Neural progenitor cell (in vitro differentiated cells): ENCODE data around the gene USP9X. TPM values are rescaled to one million over a fixed set of nuclear protein-coding genes. Genes with fewer than 3 reads are reported as not detected.

ENCODE experiments used
- DNase-seq: peaks from one replicate; pipeline ENCODE4 v3.0.0-alpha.2; 2016; ENCODE audit warnings: low spot score
- H2AFZ ChIP-seq: fragments of 200-600 bp; sonication (generic); replicated peaks from 2 replicates; pipeline ENCODE4 v1.6.1; 2016; ENCODE audit warnings: antibody characterized with exemption
- H3F3A ChIP-seq: fragments of 200-600 bp; sonication (generic); 2 replicates; pipeline ENCODE4 v1.6.1; 2016; ENCODE audit warnings: antibody characterized with exemption, low read depth
- H3K27ac ChIP-seq: fragments of 200-600 bp; sonication (generic); 2 replicates; pipeline ENCODE4 v1.5.1; 2016; ENCODE audit warnings: mild to moderate bottlenecking
- H3K27me3 ChIP-seq: fragments of 200-600 bp; sonication (generic); 2 replicates; pipeline ENCODE4 v1.6.1; 2016; ENCODE audit warnings: mild to moderate bottlenecking, moderate library complexity
- H3K36me3 ChIP-seq: fragments of 200-600 bp; sonication (generic); 2 replicates; pipeline ENCODE4 v1.5.1; 2016
- H3K4me1 ChIP-seq: fragments of 200-600 bp; sonication (generic); 2 replicates; pipeline ENCODE4 v1.6.1; 2016; ENCODE audit warnings: mixed run types
- H3K4me2 ChIP-seq: fragments of 200-600 bp; sonication (generic); 2 replicates; pipeline ENCODE4 v1.6.1; 2016
- H3K4me3 ChIP-seq: fragments of 200-600 bp; sonication (generic); 2 replicates; pipeline ENCODE4 v1.5.1; 2016
- H3K79me2 ChIP-seq: fragments of 200-600 bp; sonication (generic); 2 replicates; pipeline ENCODE4 v1.6.1; 2016; ENCODE audit warnings: low read depth
- H3K9ac ChIP-seq: fragments of 200-600 bp; sonication (generic); 2 replicates; pipeline ENCODE4 v1.6.1; 2016
- H3K9me3 ChIP-seq: fragments of 200-600 bp; sonication (generic); 2 replicates; pipeline ENCODE4 v1.5.1; 2016; ENCODE audit warnings: low read depth
- H4K20me1 ChIP-seq: fragments of 200-600 bp; sonication (generic); 2 replicates; pipeline ENCODE4 v1.6.1; 2016; ENCODE audit warnings: low read depth
- H3K27ac Mint-ChIP-seq: 3 replicates; pipeline ENCODE4 v1.8.0; 2021; ENCODE audit warnings: mixed read lengths
- H3K27me3 Mint-ChIP-seq: 2 replicates; pipeline ENCODE4 v1.8.0; 2022; ENCODE audit warnings: low read depth, mild to moderate bottlenecking, inconsistent platforms, moderate library complexity, mixed read lengths; ENCODE audit not compliant: insufficient read depth
- H3K36me3 Mint-ChIP-seq: 3 replicates; pipeline ENCODE4 v1.8.0; 2021; ENCODE audit warnings: mixed read lengths
- H3K4me1 Mint-ChIP-seq: 3 replicates; pipeline ENCODE4 v1.8.0; 2021; ENCODE audit warnings: mixed read lengths
- H3K4me3 Mint-ChIP-seq: 3 replicates; pipeline ENCODE4 v1.8.0; 2021; ENCODE audit warnings: mild to moderate bottlenecking, moderate library complexity, mixed read lengths
- H3K9me3 Mint-ChIP-seq: 3 replicates; pipeline ENCODE4 v1.8.0; 2020; ENCODE audit warnings: mixed read lengths
- EZH2 ChIP-seq: fragments of 200-600 bp; sonication (generic); IDR thresholded peaks from 2 replicates; pipeline ENCODE4 v1.6.1; 2017; ENCODE audit warnings: antibody characterized with exemption, mild to moderate bottlenecking, moderate library complexity
- EZH2phosphoT487 ChIP-seq: fragments of 200-600 bp; sonication (generic); IDR thresholded peaks from 2 replicates; pipeline ENCODE4 v1.6.1; 2017; ENCODE audit warnings: antibody characterized with exemption
- total RNA-seq: library from RNA; depleted of rRNA; stranded (reverse); fragments of >200 nt; gene quantifications from 2 replicates; pipeline ENCODE4 v1.2.3, GENCODE V29; 2015; ENCODE audit warnings: low replicate concordance
- TF ChIP-seq, protein P1 (sequence below): fragments of 200-600 bp; sonication (generic); IDR thresholded peaks from 2 replicates; pipeline ENCODE4 v1.5.1; 2017; ENCODE audit warnings: antibody characterized with exemption, mild to moderate bottlenecking

USP9X gene
- total RNA-seq, 1 donor from 2014 or later: 115 TPM

DNA sequence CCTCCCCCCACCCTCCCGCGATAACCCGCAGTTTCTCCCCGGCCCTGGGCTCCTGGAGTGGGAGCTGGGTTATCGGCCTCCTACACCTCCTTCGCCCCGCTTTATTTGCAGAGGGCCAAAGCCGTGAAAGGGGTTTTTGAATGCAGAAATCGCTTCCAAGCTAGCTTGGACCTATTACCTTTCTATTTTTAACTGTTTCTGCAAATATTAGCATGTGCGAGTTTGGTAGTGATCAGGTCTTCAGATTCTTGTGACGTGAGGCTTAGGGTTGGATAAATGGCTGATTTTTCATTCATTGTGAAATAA is 1.3 kb downstream of the USP9X start:
- H3K4me2 ChIP-seq: peak overlapping the region; percentile 80
- H3K27ac ChIP-seq: no peak overlapping the region
- H3K27ac Mint-ChIP-seq: peak overlapping the region; percentile 46
- TF ChIP-seq EZH2phosphoT487 (no peak), EZH2 (no peak)
- TF ChIP-seq, protein P1, sequence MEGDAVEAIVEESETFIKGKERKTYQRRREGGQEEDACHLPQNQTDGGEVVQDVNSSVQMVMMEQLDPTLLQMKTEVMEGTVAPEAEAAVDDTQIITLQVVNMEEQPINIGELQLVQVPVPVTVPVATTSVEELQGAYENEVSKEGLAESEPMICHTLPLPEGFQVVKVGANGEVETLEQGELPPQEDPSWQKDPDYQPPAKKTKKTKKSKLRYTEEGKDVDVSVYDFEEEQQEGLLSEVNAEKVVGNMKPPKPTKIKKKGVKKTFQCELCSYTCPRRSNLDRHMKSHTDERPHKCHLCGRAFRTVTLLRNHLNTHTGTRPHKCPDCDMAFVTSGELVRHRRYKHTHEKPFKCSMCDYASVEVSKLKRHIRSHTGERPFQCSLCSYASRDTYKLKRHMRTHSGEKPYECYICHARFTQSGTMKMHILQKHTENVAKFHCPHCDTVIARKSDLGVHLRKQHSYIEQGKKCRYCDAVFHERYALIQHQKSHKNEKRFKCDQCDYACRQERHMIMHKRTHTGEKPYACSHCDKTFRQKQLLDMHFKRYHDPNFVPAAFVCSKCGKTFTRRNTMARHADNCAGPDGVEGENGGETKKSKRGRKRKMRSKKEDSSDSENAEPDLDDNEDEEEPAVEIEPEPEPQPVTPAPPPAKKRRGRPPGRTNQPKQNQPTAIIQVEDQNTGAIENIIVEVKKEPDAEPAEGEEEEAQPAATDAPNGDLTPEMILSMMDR: no peak
- peaks cover 25% of the 10 kb centered on the region for H3K4me1 ChIP-seq
- no peak overlapping the region for H2AFZ ChIP-seq
- peaks cover 20% of the 10 kb centered on the region for H3K4me1 Mint-ChIP-seq
- H3K36me3 ChIP-seq: no peaks in the 10 kb centered on the region
- H3K4me3 Mint-ChIP-seq: peak overlapping the region; percentile 92
- no peaks in the 10 kb centered on the region for H3K27me3 Mint-ChIP-seq
- DNase-seq: no peak
- H3K9me3 Mint-ChIP-seq: no peaks in the 10 kb centered on the region
- H3K79me2 ChIP-seq: peaks cover 68% of the 10 kb centered on the region
- no peaks in the 10 kb centered on the region for H3K27me3 ChIP-seq
- H3K9me3 ChIP-seq: no peaks in the 10 kb centered on the region
- peaks cover 9% of the 10 kb centered on the region for H3F3A ChIP-seq
- no peaks in the 10 kb centered on the region for H3K36me3 Mint-ChIP-seq
- H3K9ac ChIP-seq: peak overlapping the region; percentile 98
- H4K20me1 ChIP-seq: peaks cover 52% of the 10 kb centered on the region
- peak overlapping the region; percentile 84 for H3K4me3 ChIP-seq

DNA sequence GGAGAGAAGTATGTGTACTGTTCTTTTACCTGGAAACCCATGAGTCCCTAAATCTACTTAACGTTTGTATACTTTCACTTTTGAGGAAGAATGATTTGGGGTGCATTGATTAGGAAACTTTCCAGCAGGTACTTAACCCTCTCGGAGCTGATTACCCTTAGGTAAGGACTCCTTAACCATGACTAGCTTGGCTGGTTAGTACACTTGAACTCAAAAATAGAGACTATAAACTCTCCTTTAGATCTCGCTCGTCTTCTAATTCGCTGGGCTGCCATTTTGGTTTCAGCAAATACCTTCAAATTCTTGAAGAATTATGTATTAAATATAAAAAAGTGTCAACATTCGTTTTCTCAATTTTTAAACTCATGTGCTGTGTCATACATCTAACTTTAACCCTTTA is 2.0 kb downstream of the USP9X start:
- Histone ChIP-seq H3K27ac (no peak overlapping the region), H3K9ac (peak overlapping the region; percentile 98), H3K4me1 (peaks cover 25% of the 10 kb centered on the region), H3K36me3 (no peaks in the 10 kb centered on the region), H3K9me3 (no peaks in the 10 kb centered on the region), H4K20me1 (peaks cover 58% of the 10 kb centered on the region), H3F3A (peaks cover 9% of the 10 kb centered on the region), H3K4me3 (peak overlapping the region; percentile 84), H2AFZ (no peak overlapping the region), H3K4me2 (peak overlapping the region; percentile 80), H3K79me2 (peaks cover 74% of the 10 kb centered on the region), H3K27me3 (no peaks in the 10 kb centered on the region)
- no peaks in the 10 kb centered on the region for H3K9me3 Mint-ChIP-seq
- peaks cover 20% of the 10 kb centered on the region for H3K4me1 Mint-ChIP-seq
- no peaks in the 10 kb centered on the region for H3K27me3 Mint-ChIP-seq
- DNase-seq: no peak
- no peaks in the 10 kb centered on the region for H3K36me3 Mint-ChIP-seq
- TF ChIP-seq, protein P1: no peak
- TF ChIP-seq EZH2 (no peak), EZH2phosphoT487 (no peak)
- H3K27ac Mint-ChIP-seq: peak overlapping the region; percentile 46
- peak overlapping the region; percentile 92 for H3K4me3 Mint-ChIP-seq

DNA sequence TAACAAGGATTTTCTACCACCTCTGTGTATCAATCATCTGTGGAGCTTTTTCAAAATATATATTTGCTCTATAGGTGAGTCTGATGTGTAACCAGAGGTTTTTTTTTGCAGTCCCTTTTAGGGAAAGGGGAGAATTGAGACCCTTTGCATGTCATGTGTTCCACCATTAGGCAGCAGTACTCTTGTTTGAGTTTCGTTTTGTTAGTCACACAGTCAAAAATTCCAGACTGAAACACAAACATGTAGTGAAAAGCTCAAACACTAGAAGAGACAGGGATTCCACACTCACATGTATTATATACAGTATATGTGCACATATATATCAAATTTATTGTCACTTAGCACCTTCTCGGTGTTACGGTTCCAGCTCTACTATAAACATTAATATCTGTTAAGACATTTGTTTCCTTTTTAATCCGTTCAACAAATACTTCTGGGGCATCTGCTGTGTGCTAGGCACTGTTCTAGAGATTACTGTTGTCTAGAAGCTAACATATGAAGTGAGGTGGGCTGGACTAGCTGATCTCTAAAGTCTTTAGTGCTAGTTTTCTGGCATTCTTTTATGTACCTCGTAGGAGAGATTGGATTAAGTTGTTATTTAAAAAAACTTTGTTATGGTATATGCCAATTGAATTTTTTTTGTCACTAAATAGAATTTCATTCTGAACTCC is 5.5 kb downstream of the USP9X start:
- Histone ChIP-seq H3K4me3 (peak overlapping the region; percentile 84), H3K9me3 (no peaks in the 10 kb centered on the region), H4K20me1 (peaks cover 93% of the 10 kb centered on the region), H3K9ac (no peak overlapping the region), H3K27me3 (no peaks in the 10 kb centered on the region), H2AFZ (no peak overlapping the region), H3K36me3 (no peaks in the 10 kb centered on the region), H3F3A (peaks cover 16% of the 10 kb centered on the region), H3K27ac (no peak overlapping the region), H3K79me2 (peaks cover 100% of the 10 kb centered on the region), H3K4me1 (peaks cover 34% of the 10 kb centered on the region), H3K4me2 (peak overlapping the region; percentile 80)
- no peak for DNase-seq
- peaks cover 8% of the 10 kb centered on the region for H3K36me3 Mint-ChIP-seq
- TF ChIP-seq EZH2phosphoT487: no peak
- TF ChIP-seq EZH2: no peak
- TF ChIP-seq, protein P1: no peak
- H3K27me3 Mint-ChIP-seq: no peaks in the 10 kb centered on the region
- H3K4me3 Mint-ChIP-seq: no peak overlapping the region
- no peaks in the 10 kb centered on the region for H3K9me3 Mint-ChIP-seq
- H3K4me1 Mint-ChIP-seq: peaks cover 25% of the 10 kb centered on the region
- H3K27ac Mint-ChIP-seq: no peak overlapping the region
